K562 (cell line): ENCODE data around the gene KRTAP16-1. TPM values are rescaled to one million over a fixed set of nuclear protein-coding genes. Genes with fewer than 3 reads are reported as not detected.

Experiments
- ATAC-seq: fragments of 200-7000 bp; cut with Tn5 transposase; 3 replicates; pipeline ENCODE4 v1.9.1; 2020; ENCODE audit warnings: moderate library complexity
- BruUV-seq: library from RNA; stranded (reverse); fragments of 400-500 nt; replicated peaks from 2 replicates; lab custom pipeline; 2021; lab: Mats Ljungman, UMichigan
- CTCF ChIA-PET: fragments of 300-600 bp; formaldehyde crosslinking; extraction: SDS; loops from one replicate; lab custom pipeline; 2021; ENCODE audit warnings: low intra/inter-chr PET ratio; lab: Yijun Ruan, JAX
- POLR2A ChIA-PET: fragments of 300-600, 350-650 bp; sonication (Branson Sonifier 250); formaldehyde crosslinking; extraction: SDS; loops from one replicate; lab custom pipeline; 2021; ENCODE audit warnings: antibody characterized with exemption, inconsistent platforms; lab: Yijun Ruan, JAX
- DNase-seq, 4 experiments: peaks; one replicate each; pipeline versions ENCODE4 v3.0.0 to v3.0.0-alpha.2; 2011 to 2018; ENCODE audit warnings: low spot score in 3 of 4, mixed read lengths in 3 of 4; ENCODE audit errors: extremely low read depth in 1 of 4
- FAIRE-seq: peaks from 2 replicates; lab custom pipeline; 2011; peaks lifted over from hg19 to GRCh38; lab: Jason Lieb, UNC
- H2AFZ ChIP-seq: 2 replicates; pipeline ENCODE4 v1.6.0; 2011; ENCODE audit warnings: low read depth, low read length, control low read depth, inconsistent platforms
- H3K27ac ChIP-seq: fragments of 200-600 bp; 3 replicates; pipeline ENCODE4 v1.8.0; 2011; ENCODE audit warnings: low read depth, mild to moderate bottlenecking, control low read depth, inconsistent platforms, low read length, moderate library complexity, mixed read lengths; ENCODE audit errors: extremely low read depth
- H3K27me3 ChIP-seq, 2 experiments: fragments of 300-600 bp in 1 of 2; 2 replicates in 1 of 2; 3 replicates in 1 of 2; pipeline versions ENCODE4 v1.6.0 to v1.8.0; 2011; ENCODE audit warnings: inconsistent platforms in 2 of 2, low read length in 2 of 2, mild to moderate bottlenecking in 1 of 2, mixed read lengths in 1 of 2, moderate library complexity in 1 of 2; ENCODE audit not compliant: control insufficient read depth in 2 of 2, insufficient read depth in 2 of 2
- H3K36me3 ChIP-seq: fragments of 300-600 bp; 3 replicates; pipeline ENCODE4 v1.8.0; 2011; ENCODE audit warnings: mild to moderate bottlenecking, low read length, inconsistent platforms; ENCODE audit not compliant: control insufficient read depth, insufficient read depth
- H3K4me1 ChIP-seq, 2 experiments: fragments of 200-600 bp in 1 of 2; replicated peaks in 1 of 2; 2 replicates in 1 of 2; 3 replicates in 1 of 2; pipeline versions ENCODE4 v1.5.1 to v1.8.0; 2011; ENCODE audit warnings: inconsistent platforms in 2 of 2, low read length in 2 of 2, mild to moderate bottlenecking in 1 of 2, mixed read lengths in 1 of 2, moderate library complexity in 1 of 2; ENCODE audit not compliant: control insufficient read depth in 2 of 2, insufficient read depth in 2 of 2
- H3K4me2 ChIP-seq: 2 replicates; pipeline ENCODE4 v1.6.1; 2011; ENCODE audit warnings: low read length, control low read depth, inconsistent platforms, mixed read lengths; ENCODE audit not compliant: insufficient read depth
- H3K4me3 ChIP-seq: fragments of 200-600 bp; sonication (generic), shearing (Covaris generic); 2 replicates; pipeline ENCODE4 v1.5.1; 2016; ENCODE audit warnings: control low read depth, inconsistent platforms
- H3K79me2 ChIP-seq: fragments of 200-600 bp; 3 replicates; pipeline ENCODE4 v1.8.0; 2011; ENCODE audit warnings: low read length, inconsistent platforms; ENCODE audit not compliant: control insufficient read depth, insufficient read depth
- H3K9ac ChIP-seq, 2 experiments: 2 replicates each; pipeline versions ENCODE4 v1.6.0 to v1.6.1; 2011; ENCODE audit warnings: low read depth in 2 of 2, low read length in 2 of 2, control low read depth in 1 of 2, inconsistent platforms in 1 of 2, mild to moderate bottlenecking in 1 of 2, mixed read lengths in 1 of 2; ENCODE audit not compliant: insufficient read depth in 1 of 2
- H3K9me1 ChIP-seq: one replicate; pipeline ENCODE4 v1.6.0; 2011; ENCODE audit warnings: inconsistent platforms, mild to moderate bottlenecking, low read length, moderate library complexity; ENCODE audit not compliant: control insufficient read depth, insufficient read depth
- H3K9me3 ChIP-seq: replicated peaks from 2 replicates; pipeline ENCODE4 v1.5.1; 2011; ENCODE audit warnings: low read depth, low read length, inconsistent platforms; ENCODE audit not compliant: control insufficient read depth, insufficient read depth
- H4K20me1 ChIP-seq: replicated peaks from 2 replicates; pipeline ENCODE4 v1.6.1; 2011; ENCODE audit warnings: low read length, inconsistent platforms, mixed read lengths; ENCODE audit not compliant: control insufficient read depth, insufficient read depth
- BDP1 ChIP-seq: IDR thresholded peaks from 3 replicates; pipeline ENCODE4 v1.6.1; 2011; ENCODE audit not compliant: insufficient read length, insufficient read depth
- BRCA1 ChIP-seq, 2 experiments: fragments of 450-650 bp in 1 of 2; sonication (generic) in 1 of 2; formaldehyde crosslinking in 1 of 2; IDR thresholded peaks; 2 replicates each; pipeline versions ENCODE4 v1.5.0 to v1.6.1; 2017 to 2020; ENCODE audit warnings: mild to moderate bottlenecking in 1 of 2, missing genetic modification reagents in 1 of 2
- CBFA2T3 ChIP-seq: fragments of 450-650 bp; IDR thresholded peaks from 2 replicates; pipeline ENCODE4 v1.6.1; 2017
- EZH2 ChIP-seq: IDR thresholded peaks from 2 replicates; pipeline ENCODE4 v1.6.1; 2012; ENCODE audit warnings: low read depth, mild to moderate bottlenecking, inconsistent platforms, low read length, borderline replicate concordance
- GABPB2 ChIP-seq: fragments of 250-450 bp; sonication (Bioruptor Pico); conservative IDR thresholded peaks from 2 replicates; pipeline ENCODE4 v1.5.1; 2021; ENCODE audit warnings: mild to moderate bottlenecking
- HIVEP1 ChIP-seq: fragments of 250-450 bp; sonication (Bioruptor Pico); IDR thresholded peaks from 2 replicates; pipeline ENCODE4 v1.4.0; 2020; ENCODE audit warnings: mild to moderate bottlenecking
- HOXB6 ChIP-seq: fragments of 250-450 bp; sonication (Bioruptor Pico); IDR thresholded peaks from 2 replicates; pipeline ENCODE4 v1.5.1; 2022; ENCODE audit warnings: mild to moderate bottlenecking, borderline replicate concordance
- JUN ChIP-seq, 2 experiments: sonication (generic) in 1 of 2; formaldehyde crosslinking in 1 of 2; IDR thresholded peaks; 2 replicates each; pipeline versions ENCODE4 v1.6.1 to v1.8.0; 2012 to 2022; ENCODE audit warnings: borderline replicate concordance in 2 of 2, mild to moderate bottlenecking in 2 of 2, improper control_type of control experiment in 1 of 2, low read depth in 1 of 2, low read length in 1 of 2, missing genetic modification reagents in 1 of 2
- KDM1A ChIP-seq, 2 experiments: fragments of 450-650 bp; IDR thresholded peaks; 2 replicates each; pipeline ENCODE4 v1.6.1; 2016; ENCODE audit warnings: mild to moderate bottlenecking in 2 of 2
- KLF10 ChIP-seq: fragments of 250-450 bp; sonication (Bioruptor Pico); IDR thresholded peaks from 2 replicates; pipeline ENCODE4 v1.6.1; 2021; ENCODE audit warnings: matching md5 sums
- RBM39 ChIP-seq: fragments of 200-400 bp; formaldehyde crosslinking; optimal IDR thresholded peaks from 2 replicates; pipeline ENCODE3; 2018; ENCODE audit warnings: low read depth, low read length
- SMARCC2 ChIP-seq: fragments of 450-650 bp; IDR thresholded peaks from 2 replicates; pipeline ENCODE4 v1.6.1; 2017; ENCODE audit warnings: antibody characterized with exemption, moderate library complexity, mild to moderate bottlenecking, low read depth
- ZBTB11 ChIP-seq, 3 experiments: fragments of 200-800 bp in 1 of 3; fragments of 250-450 bp in 1 of 3; fragments of 450-650 bp in 1 of 3; sonication (Bioruptor Pico) in 1 of 3; sonication (Bioruptor generic) in 1 of 3; formaldehyde crosslinking in 1 of 3; IDR thresholded peaks; 2 replicates each; pipeline versions ENCODE4 v1.6.1 to v1.8.0; 2016 to 2022; ENCODE audit warnings: mild to moderate bottlenecking in 2 of 3, missing genetic modification characterization in 2 of 3, missing compliant biosample characterization in 1 of 3, moderate library complexity in 1 of 3
- ZBTB7A ChIP-seq: IDR thresholded peaks from 2 replicates; pipeline ENCODE4 v1.6.1; 2011; ENCODE audit warnings: low read depth, mild to moderate bottlenecking, low read length, moderate library complexity, borderline replicate concordance; ENCODE audit not compliant: control insufficient read depth
- ZNF311 ChIP-seq: fragments of 250-450 bp; sonication (Bioruptor Pico); IDR thresholded peaks from 2 replicates; pipeline ENCODE4 v1.4.0; 2020; ENCODE audit warnings: mild to moderate bottlenecking, moderate library complexity
- in situ Hi-C: fragments of 300-500 bp; cut with MboI; formaldehyde crosslinking; loops from 4 replicates; pipeline ENCODE4 v1.15.0; 2018; ENCODE audit warnings: inconsistent platforms, mixed read lengths
- intact Hi-C: fragments of 100-400 bp; cut with micrococcal nuclease; formaldehyde crosslinking; loops from 2 replicates; pipeline ENCODE4 v1.14.2; 2022
- polyA plus RNA-seq, 8 experiments: library from polyadenylated mRNA; depleted of rRNA in 4 of 8; stranded (reverse) in 5 of 8; unstranded in 3 of 8; fragments of >200 nt; fragmentation: Nextera tagmentation in 2 of 8; fragmentation: Illumina TruSeq in 1 of 8; extraction: Ambion mirVana in 2 of 8; extraction: Trizol in 1 of 8; gene quantifications; 2 replicates each; pipeline versions ENCODE4 v1.2.1 to v1.2.3, GENCODE V29; 2011 to 2014; ENCODE audit warnings: inconsistent platforms in 1 of 8, missing spikeins in 1 of 8
- total RNA-seq, 7 experiments: library from RNA; depleted of rRNA in 6 of 7; stranded (reverse); fragments of >200 nt in 6 of 7; fragmentation: Illumina TruSeq in 2 of 7; extraction: Trizol in 2 of 7; gene quantifications; 2 replicates each; pipeline versions ENCODE4 v1.2.1 to v1.2.3, GENCODE V29; 2011 to 2021; ENCODE audit warnings: low replicate concordance in 1 of 7
- TF ChIP-seq, protein P1 (sequence below): conservative IDR thresholded peaks from 2 replicates; pipeline ENCODE4 v1.6.1; 2011; ENCODE audit warnings: low read depth, mild to moderate bottlenecking, low read length; ENCODE audit not compliant: control insufficient read depth

KRTAP16-1 gene
- total and polyA plus RNA-seq, 9 of the 15 experiments (the other 6 are each of a cell fraction or from before 2014, with no cell fraction given), result not detected

- H3K27ac ChIP-seq, result no peak overlapping the region
- intact Hi-C loops (no loop called here), in situ Hi-C loops (no loop called here)
- BruUV-seq, result no TSS peak
- H3K9ac ChIP-seq, result no peak overlapping the region
- TF ChIP-seq HIVEP1 (CRISPR knock-in tag) (no peak), CBFA2T3 (no peak), SMARCC2 (no peak), ZBTB11 (CRISPR knock-in tag; IDR thresholded peaks at IDR 0.05) (no peak), HOXB6 (CRISPR knock-in tag) (no peak), ZBTB7A (no peak), JUN (IDR thresholded peaks at IDR 0.05; ENCODE audit: borderline replicate concordance, low read depth, low read length) (no peak), JUN (CRISPR knock-in tag; IDR thresholded peaks at IDR 0.05; ENCODE audit: borderline replicate concordance) (no peak), BDP1 (no peak), GABPB2 (no peak), RBM39 (no peak), KLF10 (CRISPR knock-in tag) (no peak), ZNF311 (no peak), KDM1A (IDR thresholded peaks at IDR 0.05) (no peak), BRCA1 (IDR thresholded peaks at IDR 0.05) (no peak), BRCA1 (CRISPR knock-in tag; IDR thresholded peaks at IDR 0.05) (no peak), EZH2 (no peak)
- TF ChIP-seq, protein P1, sequence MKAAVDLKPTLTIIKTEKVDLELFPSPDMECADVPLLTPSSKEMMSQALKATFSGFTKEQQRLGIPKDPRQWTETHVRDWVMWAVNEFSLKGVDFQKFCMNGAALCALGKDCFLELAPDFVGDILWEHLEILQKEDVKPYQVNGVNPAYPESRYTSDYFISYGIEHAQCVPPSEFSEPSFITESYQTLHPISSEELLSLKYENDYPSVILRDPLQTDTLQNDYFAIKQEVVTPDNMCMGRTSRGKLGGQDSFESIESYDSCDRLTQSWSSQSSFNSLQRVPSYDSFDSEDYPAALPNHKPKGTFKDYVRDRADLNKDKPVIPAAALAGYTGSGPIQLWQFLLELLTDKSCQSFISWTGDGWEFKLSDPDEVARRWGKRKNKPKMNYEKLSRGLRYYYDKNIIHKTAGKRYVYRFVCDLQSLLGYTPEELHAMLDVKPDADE, result no peak
- FAIRE-seq (no peak), ATAC-seq (no peak), DNase-seq (no peak)
- no peaks in the 10 kb centered on the region for H3K9me3 ChIP-seq
- no peaks in the 10 kb centered on the region for H3K4me1 ChIP-seq
- no peaks in the 10 kb centered on the region for H4K20me1 ChIP-seq
- peaks cover 0 to 2% of the 10 kb centered on the region in 2 experiments; a peak in 1 of 5 replicates for H3K27me3 ChIP-seq
- no peaks in the 10 kb centered on the region for H3K36me3 ChIP-seq
- H3K4me3 ChIP-seq, result no peak overlapping the region
- H3K4me2 ChIP-seq, result no peak overlapping the region
- H3K79me2 ChIP-seq, result no peaks in the 10 kb centered on the region
- no peak overlapping the region for H2AFZ ChIP-seq
- no peaks in the 10 kb centered on the region for H3K9me1 ChIP-seq
- CTCF ChIA-PET, result no interaction called here
- POLR2A ChIA-PET, result no interaction called here
Measured at GRCh38 chr17:41258406-41258805, 50.7 kb downstream of the KRTAP16-1 start.
